Duodenal mucosa (tissue), 2 donors: ENCODE results near the gene MAP2.

Experiments
- H3K27ac ChIP-seq: one replicate; pipeline ENCODE4 v1.7.0; 2013; ENCODE audit warnings: low read depth, low read length
- H3K27me3 ChIP-seq, 2 donors: one replicate each; pipeline ENCODE4 v1.7.0; 2013; ENCODE audit warnings: low read length in 2 of 2, control low read depth in 1 of 2; ENCODE audit not compliant: insufficient read depth in 2 of 2, control insufficient read depth in 1 of 2
- H3K36me3 ChIP-seq, 2 donors: one replicate each; pipeline ENCODE4 v1.7.0; 2013; ENCODE audit warnings: low read length in 2 of 2, control low read depth in 1 of 2; ENCODE audit not compliant: insufficient read depth in 2 of 2, control insufficient read depth in 1 of 2
- H3K4me1 ChIP-seq, 2 donors: one replicate each; pipeline ENCODE4 v1.7.0; 2013; ENCODE audit warnings: low read length in 2 of 2, control low read depth in 1 of 2; ENCODE audit not compliant: insufficient read depth in 2 of 2, control insufficient read depth in 1 of 2
- H3K4me3 ChIP-seq, 2 donors: one replicate each; pipeline ENCODE4 v1.7.0; 2013; ENCODE audit warnings: low read length in 2 of 2, low read depth in 1 of 2
- H3K9ac ChIP-seq, 2 donors: one replicate each; pipeline ENCODE4 v1.7.0; 2013; ENCODE audit warnings: low read length in 2 of 2, low read depth in 1 of 2
- H3K9me3 ChIP-seq, 2 donors: one replicate each; pipeline ENCODE4 v1.7.0; 2013; ENCODE audit warnings: low read length in 2 of 2, control low read depth in 1 of 2; ENCODE audit not compliant: control insufficient read depth in 1 of 2

Gene MAP2

DNA sequence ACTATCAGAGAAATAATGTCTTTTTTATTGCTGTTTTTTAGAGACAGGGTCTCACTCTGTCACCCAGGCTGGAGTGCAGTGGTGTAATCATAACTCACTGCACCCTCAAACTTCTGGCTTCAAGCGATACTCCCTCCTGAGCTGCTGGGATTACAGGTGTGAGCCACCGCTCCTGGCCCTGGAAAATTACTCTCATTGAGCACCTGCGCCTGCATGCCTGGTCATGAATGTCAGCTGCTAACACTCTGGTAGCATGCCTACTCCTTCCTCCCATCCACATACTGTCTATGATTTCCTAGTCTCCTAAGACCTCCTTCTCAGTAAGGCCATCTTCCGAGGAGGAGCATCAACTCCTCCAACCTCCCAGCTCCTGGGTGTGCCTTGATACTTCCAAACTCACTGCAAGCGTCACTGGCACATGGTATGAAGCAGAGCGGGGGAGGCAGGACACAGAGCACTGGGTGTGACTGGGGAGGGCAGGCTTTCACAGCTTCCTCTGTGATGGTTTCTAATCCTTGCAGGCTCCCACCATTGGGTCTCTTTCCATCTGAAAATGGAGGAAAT lies 1.6 kb upstream of the MAP2 start:
- no peak overlapping the region for H3K27ac ChIP-seq
- H3K27me3 ChIP-seq = peaks cover 0 to 13% of the 10 kb centered on the region in 2 donors
- H3K9me3 ChIP-seq = no peaks in the 10 kb centered on the region
- no peak overlapping the region for H3K9ac ChIP-seq
- H3K4me1 ChIP-seq = peaks cover 7% of the 10 kb centered on the region in 2 donors
- no peaks in the 10 kb centered on the region for H3K36me3 ChIP-seq
- H3K4me3 ChIP-seq = no peak overlapping the region

DNA sequence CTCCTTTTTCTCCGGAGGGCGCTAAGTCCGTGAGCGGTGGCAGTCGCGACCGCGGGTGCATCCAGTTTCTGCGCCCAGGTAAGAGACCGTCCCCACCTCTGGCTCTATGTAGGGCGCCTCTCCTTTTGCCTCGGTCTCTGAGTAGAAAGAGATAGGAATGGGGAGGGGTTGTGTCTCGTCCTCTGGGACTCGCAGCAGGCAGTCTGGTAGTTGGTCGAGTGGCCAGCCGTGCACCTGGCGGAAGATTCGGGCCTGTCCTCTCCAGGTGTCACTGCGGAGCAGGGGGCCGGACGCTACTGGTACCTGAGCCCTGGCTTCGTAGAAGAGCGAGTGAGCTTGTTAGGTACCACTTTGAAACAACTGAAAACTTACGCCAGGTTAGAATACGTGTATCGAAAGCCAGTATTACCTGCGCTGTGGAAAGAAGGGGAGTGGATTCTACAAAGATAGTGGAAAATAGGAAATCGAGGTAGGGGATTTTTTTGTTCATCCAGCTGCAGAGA lies 403 bp downstream of the MAP2 start:
- peaks cover 0 to 13% of the 10 kb centered on the region in 2 donors for H3K27me3 ChIP-seq
- peaks cover 7% of the 10 kb centered on the region in 2 donors for H3K4me1 ChIP-seq
- peak overlapping the region; percentile 64 to 73 for H3K4me3 ChIP-seq
- H3K36me3 ChIP-seq = no peaks in the 10 kb centered on the region
- H3K9ac ChIP-seq = no peak overlapping the region
- no peak overlapping the region for H3K27ac ChIP-seq
- no peaks in the 10 kb centered on the region for H3K9me3 ChIP-seq

DNA sequence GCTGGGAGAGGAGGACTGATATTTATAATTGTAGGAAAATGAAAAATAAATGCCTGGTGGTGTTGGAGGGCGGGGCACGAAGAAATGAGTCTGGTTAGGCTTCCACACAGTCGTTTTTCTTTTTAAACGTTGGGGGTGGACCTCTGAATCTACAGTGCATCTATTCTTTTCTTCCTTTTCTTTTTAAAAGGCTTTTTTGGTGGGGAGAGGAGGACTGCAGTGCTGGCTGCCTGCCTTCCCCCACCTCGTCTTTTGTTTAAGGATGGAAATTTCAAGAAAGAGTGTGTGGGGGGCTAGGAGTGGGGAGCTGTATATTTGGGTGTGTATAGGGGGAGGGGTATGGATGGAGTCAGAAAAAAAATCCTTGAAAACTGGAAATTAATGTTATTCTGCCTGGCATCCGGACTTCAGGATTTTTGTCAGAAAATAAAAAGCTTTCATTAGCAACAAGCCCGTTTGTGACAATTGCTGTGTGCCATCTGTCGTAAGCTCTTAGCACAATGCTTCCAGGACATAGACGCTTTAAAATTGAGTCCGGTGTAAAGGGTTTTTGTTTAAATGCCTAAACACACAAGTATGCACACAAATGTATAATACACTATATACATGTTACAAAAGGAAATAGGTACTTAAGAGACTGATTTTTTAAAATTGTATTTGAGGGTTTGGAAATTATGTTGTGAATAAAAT lies 1.1 kb downstream of the MAP2 start:
- no peaks in the 10 kb centered on the region for H3K9me3 ChIP-seq
- H3K36me3 ChIP-seq = no peaks in the 10 kb centered on the region
- H3K27ac ChIP-seq = no peak overlapping the region
- peak overlapping the region in 1 of 2 donors; percentile 64 for H3K4me3 ChIP-seq
- H3K4me1 ChIP-seq = peaks cover 7% of the 10 kb centered on the region in 2 donors
- H3K9ac ChIP-seq = no peak overlapping the region
- peaks cover 0 to 13% of the 10 kb centered on the region in 2 donors for H3K27me3 ChIP-seq

DNA sequence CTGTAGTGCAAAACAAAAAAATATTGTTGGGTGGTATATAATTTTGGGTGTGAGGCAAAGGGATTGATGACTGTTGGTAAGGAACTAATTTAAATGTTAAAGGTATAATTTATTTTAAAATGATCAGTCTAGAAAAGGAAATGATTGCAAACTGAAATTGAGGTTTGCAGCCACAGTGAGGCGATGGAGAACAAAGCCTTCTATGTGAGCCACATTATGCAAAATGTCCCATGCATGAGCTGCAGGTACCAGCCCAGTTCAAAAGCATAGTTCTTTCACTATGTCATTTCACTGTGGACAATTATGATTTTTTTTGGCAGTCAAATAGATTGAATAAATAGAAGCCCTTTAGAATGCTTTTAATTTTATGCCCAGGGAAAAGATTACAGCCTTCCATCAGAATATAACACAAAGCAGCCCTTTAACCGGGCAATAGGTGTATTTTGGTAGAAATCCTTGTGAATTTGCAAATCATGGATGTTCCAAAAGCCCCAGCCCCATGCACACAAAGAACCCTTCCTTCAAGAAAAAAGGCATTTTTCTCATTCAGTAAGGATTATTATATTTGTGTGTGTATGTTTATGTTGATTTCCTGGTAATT lies 1.7 kb downstream of the MAP2 start:
- no peaks in the 10 kb centered on the region for H3K36me3 ChIP-seq
- H3K27me3 ChIP-seq = peaks cover 0 to 13% of the 10 kb centered on the region in 2 donors
- H3K9me3 ChIP-seq = no peaks in the 10 kb centered on the region
- no peak overlapping the region for H3K27ac ChIP-seq
- no peak overlapping the region for H3K9ac ChIP-seq
- peaks cover 7% of the 10 kb centered on the region in 2 donors for H3K4me1 ChIP-seq
- no peak overlapping the region for H3K4me3 ChIP-seq

DNA sequence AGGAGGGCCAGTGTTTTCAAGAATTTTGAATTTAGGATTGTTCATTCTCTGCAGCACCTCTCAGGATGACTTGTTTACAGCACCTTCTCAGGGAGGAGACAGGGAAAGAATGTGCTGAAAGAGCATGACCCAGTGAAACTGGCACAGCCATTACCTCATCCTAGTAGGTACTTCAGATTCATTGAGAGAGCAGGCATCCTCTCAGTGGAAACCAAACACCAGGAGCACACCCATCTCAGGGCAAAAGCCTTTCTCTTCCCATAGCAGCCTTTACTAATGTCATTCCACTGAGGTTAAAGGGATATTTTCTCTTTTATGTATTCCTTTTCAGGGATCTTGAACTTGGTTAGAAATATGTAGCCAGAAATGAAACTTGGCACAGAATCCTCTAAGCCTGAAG lies 2.6 kb downstream of the MAP2 start:
- Histone ChIP-seq H3K27me3 (peaks cover 0 to 13% of the 10 kb centered on the region in 2 donors), H3K9ac (no peak overlapping the region), H3K4me1 (peaks cover 7% of the 10 kb centered on the region in 2 donors), H3K36me3 (no peaks in the 10 kb centered on the region), H3K4me3 (no peak overlapping the region), H3K27ac (no peak overlapping the region), H3K9me3 (no peaks in the 10 kb centered on the region)

DNA sequence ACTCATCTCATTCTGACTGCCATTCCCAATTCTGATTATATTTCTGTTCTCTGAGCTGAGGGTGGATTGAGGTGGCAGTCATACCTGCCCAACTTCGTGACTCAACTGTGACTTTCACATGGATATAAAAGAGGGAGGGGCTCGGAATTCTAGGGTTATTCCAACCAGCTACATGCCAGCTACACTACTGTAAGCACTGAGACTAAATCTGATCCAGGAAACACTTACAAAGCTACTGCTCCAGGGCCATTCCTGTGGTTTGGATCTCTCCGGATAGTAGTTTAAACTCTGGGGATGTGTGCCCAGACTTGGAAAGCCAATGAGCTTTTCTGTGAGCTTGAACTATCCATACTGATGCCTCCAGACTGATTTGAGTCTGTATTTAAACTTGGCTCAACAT lies 7.9 kb downstream of the MAP2 start:
- Histone ChIP-seq H3K36me3 (no peaks in the 10 kb centered on the region), H3K9ac (no peak overlapping the region), H3K27ac (no peak overlapping the region)

DNA sequence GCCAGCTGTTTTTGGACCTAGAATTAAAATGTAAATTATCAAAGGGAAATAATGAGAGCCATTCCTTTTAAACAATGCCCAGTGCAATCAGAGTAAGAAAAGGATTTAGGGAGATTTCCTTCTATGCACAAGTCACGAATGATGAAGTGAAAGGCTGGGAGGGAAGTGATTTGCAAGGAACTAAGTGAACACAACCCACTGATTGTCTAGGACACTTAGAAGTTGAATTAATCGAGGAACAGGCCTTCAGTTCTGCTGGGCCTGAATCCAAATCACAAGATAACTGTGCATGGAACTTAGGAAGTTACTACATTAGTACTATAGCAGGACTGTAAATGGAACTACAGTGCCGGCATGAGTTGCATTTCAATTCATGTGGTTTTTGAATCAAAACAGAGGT lies 17.7 kb downstream of the MAP2 start:
- Histone ChIP-seq H3K36me3 (no peaks in the 10 kb centered on the region), H3K27ac (no peak overlapping the region), H3K27me3 (no peaks in the 10 kb centered on the region), H3K4me1 (no peaks in the 10 kb centered on the region), H3K9ac (no peak overlapping the region), H3K4me3 (no peak overlapping the region), H3K9me3 (no peaks in the 10 kb centered on the region)

More for the DNA sequence above, 7.9 kb downstream of the MAP2 start:
- Histone ChIP-seq H3K9me3 (no peaks in the 10 kb centered on the region), H3K27me3 (no peaks in the 10 kb centered on the region), H3K4me3 (no peak overlapping the region), H3K4me1 (no peaks in the 10 kb centered on the region)

DNA sequence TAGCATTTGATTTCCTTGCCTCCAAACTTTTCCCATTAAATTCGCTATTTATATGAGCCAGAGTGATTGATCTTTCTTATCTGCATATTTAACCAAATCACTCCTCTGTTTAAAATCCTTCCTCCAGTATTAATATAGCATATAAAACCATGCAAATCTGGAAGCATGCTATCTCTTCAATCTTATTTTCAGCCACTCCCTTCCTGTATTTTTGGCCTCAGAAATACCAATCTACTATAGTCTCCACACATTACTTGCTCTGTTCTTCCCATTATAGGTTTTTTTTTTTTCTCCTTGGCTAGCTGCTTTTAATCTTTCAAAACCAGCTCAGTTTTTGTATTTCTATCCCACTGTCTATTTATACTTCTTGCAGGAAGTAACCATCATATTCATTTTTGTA lies 19.1 kb downstream of the MAP2 start:
- no peaks in the 10 kb centered on the region for H3K9me3 ChIP-seq
- H3K4me3 ChIP-seq = no peak overlapping the region
- H3K9ac ChIP-seq = no peak overlapping the region
- H3K27me3 ChIP-seq = no peaks in the 10 kb centered on the region
- H3K27ac ChIP-seq = no peak overlapping the region
- no peaks in the 10 kb centered on the region for H3K4me1 ChIP-seq
- H3K36me3 ChIP-seq = no peaks in the 10 kb centered on the region

DNA sequence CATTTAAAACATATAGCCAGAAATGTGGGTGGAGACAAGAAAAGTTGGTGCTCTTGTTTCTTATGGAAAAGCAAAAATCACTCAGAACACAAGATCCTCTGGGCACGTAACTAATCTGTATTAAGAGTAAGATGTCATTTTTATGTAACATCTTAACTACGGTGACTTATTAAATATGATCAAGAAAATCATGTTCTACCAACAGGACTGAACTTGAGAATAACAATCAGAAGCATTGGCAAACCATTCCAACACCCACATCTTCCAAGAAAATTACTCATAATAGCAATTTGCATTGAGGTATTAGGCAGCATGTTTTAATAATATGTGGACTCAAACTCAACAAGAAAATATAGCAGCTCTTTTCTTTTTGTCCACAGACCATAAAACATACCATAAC lies 21.6 kb downstream of the MAP2 start:
- Histone ChIP-seq H3K9me3 (no peaks in the 10 kb centered on the region), H3K4me1 (no peaks in the 10 kb centered on the region), H3K36me3 (no peaks in the 10 kb centered on the region), H3K27me3 (no peaks in the 10 kb centered on the region), H3K9ac (no peak overlapping the region), H3K4me3 (no peak overlapping the region), H3K27ac (no peak overlapping the region)

DNA sequence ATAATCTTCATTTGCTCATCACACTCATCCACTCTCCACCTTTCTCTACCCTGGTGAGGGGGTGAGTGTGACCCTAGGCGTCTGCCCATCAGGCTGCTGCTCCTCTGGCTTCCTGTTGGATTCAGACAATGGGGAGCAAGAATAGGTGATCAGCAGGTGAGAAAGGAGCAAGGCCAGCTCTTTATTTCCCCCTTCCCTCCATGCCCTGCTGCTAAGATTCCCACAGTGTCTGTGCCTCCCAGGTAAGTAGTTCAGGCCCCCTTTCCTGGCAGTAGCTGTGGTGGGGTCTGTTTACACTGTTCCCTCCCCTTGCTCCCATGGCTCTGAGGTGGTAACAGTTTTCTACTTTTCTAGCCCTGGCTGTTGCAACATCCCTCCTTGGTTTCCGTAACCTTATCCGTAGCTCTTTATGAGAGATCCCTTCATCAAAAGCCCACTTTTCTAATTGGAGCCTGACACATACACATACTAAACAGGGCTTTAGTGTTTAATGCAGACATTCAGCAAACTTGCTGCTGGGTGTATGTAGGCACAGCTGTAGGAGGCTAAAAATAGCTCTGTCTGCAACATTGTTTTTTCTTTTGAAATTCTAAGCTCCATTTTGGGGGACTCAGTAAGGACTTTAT lies 27.5 kb downstream of the MAP2 start:
- H3K4me1 ChIP-seq = no peaks in the 10 kb centered on the region
- H3K9ac ChIP-seq = no peak overlapping the region
- H3K36me3 ChIP-seq = no peaks in the 10 kb centered on the region
- no peaks in the 10 kb centered on the region for H3K27me3 ChIP-seq
- H3K9me3 ChIP-seq = no peaks in the 10 kb centered on the region
- H3K27ac ChIP-seq = no peak overlapping the region
- H3K4me3 ChIP-seq = no peak overlapping the region
